Spleen (tissue), 7 donors: ENCODE data around the gene C16orf89.

Source experiments
- CTCF ChIP-seq, 11 experiments: fragments of 200-600 bp in 7 of 11; fragments of 450-650 bp in 4 of 11; sonication (generic) in 4 of 11; IDR thresholded peaks in 8 of 11; conservative IDR thresholded peaks in 3 of 11; 1 replicate in 7 of 11; 2 replicates in 4 of 11; pipeline versions ENCODE4 v1.4.0 to v1.8.0; 2016 to 2021; ENCODE audit warnings: antibody characterized with exemption in 11 of 11, inconsistent platforms in 4 of 11, mild to moderate bottlenecking in 1 of 11
- POLR2A ChIP-seq, 3 donors: fragments of 450-650 bp; IDR thresholded peaks; one replicate each; pipeline ENCODE4 v1.5.1; 2017; ENCODE audit warnings: antibody characterized with exemption in 3 of 3, mild to moderate bottlenecking in 1 of 3
- donor health status: DM: no; HTN: no; CAD: no; lungs with moderate emphysema.
- donor health status: DM: no; HTN: no; CAD: no.
- donor health status: DM: no; HTN: no; CAD: no.

GRCh38 chr16:5060073-5060641 lies 5.6 kb downstream of the C16orf89 start:
- TF ChIP-seq CTCF (IDR thresholded peaks at IDR 0.05 in 8 of 11, conservative IDR thresholded peaks at IDR 0.05 in 3 of 11) (no peak), POLR2A (IDR thresholded peaks at IDR 0.05) (no peak)
